K562 (cell line): ENCODE data around the gene MYO1A. TPM values are rescaled to one million over a fixed set of nuclear protein-coding genes. Genes with fewer than 3 reads are reported as not detected.
A peak's percentile ranks its signal among the peaks of the same experiment; 100 is the strongest.

ENCODE experiments used
- EGR1 ChIP-seq: fragments of 450-650 bp; conservative IDR thresholded peaks from 2 replicates; pipeline ENCODE4 v1.6.1; 2017; ENCODE audit warnings: mild to moderate bottlenecking
- HDAC2 ChIP-seq: fragments of 450-650 bp; IDR thresholded peaks from 2 replicates; pipeline ENCODE4 v1.6.1; 2016; ENCODE audit warnings: mild to moderate bottlenecking
- MCM2 ChIP-seq: fragments of 450-650 bp; IDR thresholded peaks from 2 replicates; pipeline ENCODE4 v1.6.1; 2017; ENCODE audit warnings: low read depth, mild to moderate bottlenecking
- MCM3 ChIP-seq: fragments of 450-650 bp; IDR thresholded peaks from 2 replicates; pipeline ENCODE4 v1.6.1; 2016
- NFE2 ChIP-seq: IDR thresholded peaks from 2 replicates; pipeline ENCODE4 v1.6.1; 2014; ENCODE audit warnings: antibody characterized with exemption, low read depth
- NFIC ChIP-seq: fragments of 450-650 bp; IDR thresholded peaks from 2 replicates; pipeline ENCODE4 v1.6.1; 2017; ENCODE audit warnings: mild to moderate bottlenecking, inconsistent platforms
- PHF20 ChIP-seq: fragments of 450-650 bp; IDR thresholded peaks from 2 replicates; pipeline ENCODE4 v1.6.1; 2018; ENCODE audit not compliant: partially characterized antibody
- RB1 ChIP-seq: fragments of 450-650 bp; IDR thresholded peaks from 2 replicates; pipeline ENCODE4 v1.6.1; 2017; ENCODE audit warnings: low read depth, mild to moderate bottlenecking
- SMARCC2 ChIP-seq: fragments of 450-650 bp; IDR thresholded peaks from 2 replicates; pipeline ENCODE4 v1.6.1; 2017; ENCODE audit warnings: antibody characterized with exemption, moderate library complexity, mild to moderate bottlenecking, low read depth
- STAT5B ChIP-seq: fragments of 250-450 bp; sonication (Bioruptor Pico); IDR thresholded peaks from 2 replicates; pipeline ENCODE4 v1.8.0; 2021; ENCODE audit warnings: mild to moderate bottlenecking, inconsistent platforms
- ZNF717 ChIP-seq: fragments of 250-450 bp; sonication (Bioruptor Pico); IDR thresholded peaks from 2 replicates; pipeline ENCODE4 v1.5.0; 2021
- polyA plus RNA-seq, 8 experiments: library from polyadenylated mRNA; depleted of rRNA in 4 of 8; stranded (reverse) in 5 of 8; unstranded in 3 of 8; fragments of >200 nt; fragmentation: Nextera tagmentation in 2 of 8; fragmentation: Illumina TruSeq in 1 of 8; extraction: Ambion mirVana in 2 of 8; extraction: Trizol in 1 of 8; gene quantifications; 2 replicates each; pipeline versions ENCODE4 v1.2.1 to v1.2.3, GENCODE V29; 2011 to 2014; ENCODE audit warnings: inconsistent platforms in 1 of 8, missing spikeins in 1 of 8
- total RNA-seq, 7 experiments: library from RNA; depleted of rRNA in 6 of 7; stranded (reverse); fragments of >200 nt in 6 of 7; fragmentation: Illumina TruSeq in 2 of 7; extraction: Trizol in 2 of 7; gene quantifications; 2 replicates each; pipeline versions ENCODE4 v1.2.1 to v1.2.3, GENCODE V29; 2011 to 2021; ENCODE audit warnings: low replicate concordance in 1 of 7
- TF ChIP-seq, protein P1 (sequence below), 2 experiments: fragments of 450-650 bp; IDR thresholded peaks; 2 replicates each; pipeline ENCODE4 v1.6.1; 2016; ENCODE audit warnings: mild to moderate bottlenecking in 2 of 2, borderline replicate concordance in 1 of 2, low read depth in 1 of 2, moderate library complexity in 1 of 2
- TF ChIP-seq, protein P2 (sequence below): fragments of 450-650 bp; IDR thresholded peaks from 2 replicates; pipeline ENCODE4 v1.6.1; 2016
- TF ChIP-seq, protein P3 (sequence below): sonication (generic); formaldehyde crosslinking; IDR thresholded peaks from 2 replicates; pipeline ENCODE4 v1.8.1; 2023; ENCODE audit warnings: mild to moderate bottlenecking, missing genetic modification reagents
- TF ChIP-seq, protein P4 (sequence below): sonication (generic); formaldehyde crosslinking; IDR thresholded peaks from 2 replicates; pipeline ENCODE4 v1.8.1; 2023; ENCODE audit warnings: mild to moderate bottlenecking, missing genetic modification reagents

Gene MYO1A
- total and polyA plus RNA-seq, 9 of the 15 experiments (the other 6 are each of a cell fraction or from before 2014, with no cell fraction given) = 0.03 to 0.29 (median 0.14) TPM; not detected in 2

DNA sequence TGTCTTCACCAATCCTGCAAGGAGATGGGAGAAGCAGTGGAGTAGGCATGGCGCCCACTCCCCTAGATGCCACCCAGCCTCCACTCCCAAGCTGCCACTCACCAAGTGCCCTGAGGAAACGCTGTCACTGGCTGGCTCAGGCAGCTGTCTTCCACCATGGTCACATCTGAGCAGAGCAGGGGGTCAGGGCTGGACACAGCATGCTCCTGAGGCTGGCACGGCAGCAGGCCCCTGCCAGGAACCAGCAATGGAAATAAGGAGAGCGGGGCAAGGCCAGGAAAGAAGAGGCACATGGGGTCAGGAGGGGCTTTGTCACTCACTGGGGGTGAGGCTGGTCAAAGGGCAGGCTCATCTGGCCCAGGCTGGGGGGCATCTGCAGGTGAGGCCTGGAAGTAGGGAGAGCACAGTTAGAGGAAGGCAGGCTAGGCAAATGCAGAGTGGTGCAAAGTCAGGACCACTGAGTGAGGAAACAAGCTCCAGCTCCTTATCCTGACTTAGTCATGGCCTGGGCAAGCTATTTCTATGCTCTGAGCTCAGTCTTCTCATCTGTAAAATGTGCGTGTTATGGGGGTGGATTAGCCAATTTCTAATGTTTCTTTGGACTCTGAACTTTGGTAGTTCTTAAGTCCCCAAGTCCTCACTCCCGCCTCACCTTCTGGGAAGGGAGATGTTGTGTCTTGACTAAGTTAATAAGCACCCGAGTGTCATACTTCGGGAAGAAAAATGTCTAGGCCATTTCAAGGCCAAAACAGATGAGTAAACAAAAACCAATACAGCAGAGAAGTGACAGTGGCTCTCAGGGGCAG, 47.0 kb upstream of the MYO1A start (continued):
- TF ChIP-seq, protein P1, sequence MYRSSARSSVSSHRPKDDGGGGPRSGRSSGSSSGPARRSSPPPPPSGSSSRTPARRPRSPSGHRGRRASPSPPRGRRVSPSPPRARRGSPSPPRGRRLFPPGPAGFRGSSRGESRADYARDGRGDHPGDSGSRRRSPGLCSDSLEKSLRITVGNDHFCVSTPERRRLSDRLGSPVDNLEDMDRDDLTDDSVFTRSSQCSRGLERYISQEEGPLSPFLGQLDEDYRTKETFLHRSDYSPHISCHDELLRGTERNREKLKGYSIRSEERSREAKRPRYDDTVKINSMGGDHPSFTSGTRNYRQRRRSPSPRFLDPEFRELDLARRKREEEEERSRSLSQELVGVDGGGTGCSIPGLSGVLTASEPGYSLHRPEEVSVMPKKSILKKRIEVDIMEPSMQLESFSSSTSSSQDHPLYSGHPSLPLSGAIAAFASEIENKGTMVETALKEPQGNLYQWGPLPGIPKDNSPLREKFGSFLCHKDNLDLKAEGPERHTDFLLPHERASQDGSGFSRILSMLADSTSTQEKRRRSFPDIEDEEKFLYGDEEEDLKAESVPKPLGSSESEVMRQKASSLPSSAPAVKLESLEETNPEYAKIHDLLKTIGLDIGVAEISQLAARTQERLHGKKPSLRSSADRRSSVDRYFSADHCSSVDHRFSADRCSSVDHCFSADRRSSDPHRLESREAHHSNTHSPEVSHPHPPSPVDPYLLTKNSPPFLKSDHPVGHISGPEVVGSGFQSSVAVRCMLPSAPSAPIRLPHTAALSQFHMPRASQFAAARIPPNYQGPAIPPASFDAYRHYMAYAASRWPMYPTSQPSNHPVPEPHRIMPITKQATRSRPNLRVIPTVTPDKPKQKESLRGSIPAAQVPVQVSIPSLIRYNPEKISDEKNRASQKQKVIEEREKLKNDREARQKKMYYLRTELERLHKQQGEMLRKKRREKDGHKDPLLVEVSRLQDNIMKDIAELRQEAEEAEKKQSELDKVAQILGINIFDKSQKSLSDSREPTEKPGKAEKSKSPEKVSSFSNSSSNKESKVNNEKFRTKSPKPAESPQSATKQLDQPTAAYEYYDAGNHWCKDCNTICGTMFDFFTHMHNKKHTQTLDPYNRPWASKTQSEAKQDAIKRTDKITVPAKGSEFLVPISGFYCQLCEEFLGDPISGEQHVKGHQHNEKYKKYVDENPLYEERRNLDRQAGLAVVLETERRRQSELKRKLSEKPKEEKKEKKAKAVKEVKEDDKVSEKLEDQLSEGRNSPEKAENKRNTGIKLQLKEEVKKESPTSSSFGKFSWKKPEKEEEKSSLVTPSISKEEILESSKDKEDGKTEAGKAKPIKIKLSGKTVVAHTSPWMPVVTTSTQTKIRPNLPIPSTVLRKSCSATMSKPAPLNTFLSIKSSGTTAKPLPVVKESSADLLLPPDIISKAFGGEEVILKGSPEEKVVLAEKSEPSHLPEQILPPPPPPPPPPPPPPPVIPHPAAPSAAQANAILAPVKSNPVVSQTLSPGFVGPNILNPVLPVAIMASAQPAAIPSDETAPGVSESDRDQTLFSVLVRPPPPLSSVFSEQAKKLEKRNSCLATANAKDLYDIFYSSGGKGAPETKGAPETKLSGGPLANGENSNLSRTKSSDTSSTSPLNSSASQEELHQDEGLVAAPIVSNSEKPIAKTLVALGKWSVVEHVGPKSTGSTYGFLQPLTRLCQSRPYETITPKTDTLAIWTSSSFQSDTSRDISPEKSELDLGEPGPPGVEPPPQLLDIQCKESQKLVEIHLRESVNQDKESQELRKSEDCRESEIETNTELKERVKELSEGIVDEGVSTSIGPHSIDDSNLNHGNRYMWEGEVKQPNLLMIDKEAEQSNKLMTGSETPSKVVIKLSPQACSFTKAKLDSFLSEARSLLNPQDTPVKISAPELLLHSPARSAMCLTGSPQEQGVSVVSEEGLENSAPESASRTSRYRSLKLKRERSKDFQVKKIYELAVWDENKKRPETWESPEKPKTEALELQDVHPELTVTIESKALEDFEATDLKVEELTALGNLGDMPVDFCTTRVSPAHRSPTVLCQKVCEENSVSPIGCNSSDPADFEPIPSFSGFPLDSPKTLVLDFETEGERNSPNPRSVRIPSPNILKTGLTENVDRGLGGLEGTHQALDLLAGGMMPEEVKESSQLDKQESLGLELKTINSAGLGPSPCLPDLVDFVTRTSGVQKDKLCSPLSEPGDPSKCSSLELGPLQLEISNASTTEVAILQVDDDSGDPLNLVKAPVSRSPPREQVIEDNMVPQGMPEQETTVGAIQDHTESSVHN (IDR thresholded peaks at IDR 0.05; ENCODE audit: borderline replicate concordance in 1 of 2, low read depth in 1 of 2) = no peak
- TF ChIP-seq STAT5B (CRISPR knock-in tag) (no peak), NFIC (no peak), NFE2 (0 out of 2 replicates have a peak, but pooled peaks have one; percentile 1), HDAC2 (peak; percentile 64; the same call in 1 of the 2 replicates), RB1 (no peak), MCM2 (no peak), ZNF717 (CRISPR knock-in tag) (no peak), EGR1 (no peak), MCM3 (no peak), PHF20 (no peak), SMARCC2 (0 out of 2 replicates have a peak, but pooled peaks have one; percentile 40)
- TF ChIP-seq, protein P2, sequence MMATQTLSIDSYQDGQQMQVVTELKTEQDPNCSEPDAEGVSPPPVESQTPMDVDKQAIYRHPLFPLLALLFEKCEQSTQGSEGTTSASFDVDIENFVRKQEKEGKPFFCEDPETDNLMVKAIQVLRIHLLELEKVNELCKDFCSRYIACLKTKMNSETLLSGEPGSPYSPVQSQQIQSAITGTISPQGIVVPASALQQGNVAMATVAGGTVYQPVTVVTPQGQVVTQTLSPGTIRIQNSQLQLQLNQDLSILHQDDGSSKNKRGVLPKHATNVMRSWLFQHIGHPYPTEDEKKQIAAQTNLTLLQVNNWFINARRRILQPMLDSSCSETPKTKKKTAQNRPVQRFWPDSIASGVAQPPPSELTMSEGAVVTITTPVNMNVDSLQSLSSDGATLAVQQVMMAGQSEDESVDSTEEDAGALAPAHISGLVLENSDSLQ = no peak
- TF ChIP-seq, protein P3, sequence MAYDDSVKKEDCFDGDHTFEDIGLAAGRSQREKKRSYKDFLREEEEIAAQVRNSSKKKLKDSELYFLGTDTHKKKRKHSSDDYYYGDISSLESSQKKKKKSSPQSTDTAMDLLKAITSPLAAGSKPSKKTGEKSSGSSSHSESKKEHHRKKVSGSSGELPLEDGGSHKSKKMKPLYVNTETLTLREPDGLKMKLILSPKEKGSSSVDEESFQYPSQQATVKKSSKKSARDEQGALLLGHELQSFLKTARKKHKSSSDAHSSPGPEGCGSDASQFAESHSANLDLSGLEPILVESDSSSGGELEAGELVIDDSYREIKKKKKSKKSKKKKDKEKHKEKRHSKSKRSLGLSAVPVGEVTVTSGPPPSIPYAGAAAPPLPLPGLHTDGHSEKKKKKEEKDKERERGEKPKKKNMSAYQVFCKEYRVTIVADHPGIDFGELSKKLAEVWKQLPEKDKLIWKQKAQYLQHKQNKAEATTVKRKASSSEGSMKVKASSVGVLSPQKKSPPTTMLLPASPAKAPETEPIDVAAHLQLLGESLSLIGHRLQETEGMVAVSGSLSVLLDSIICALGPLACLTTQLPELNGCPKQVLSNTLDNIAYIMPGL (CRISPR knock-in tag) = no peak
- TF ChIP-seq, protein P4, sequence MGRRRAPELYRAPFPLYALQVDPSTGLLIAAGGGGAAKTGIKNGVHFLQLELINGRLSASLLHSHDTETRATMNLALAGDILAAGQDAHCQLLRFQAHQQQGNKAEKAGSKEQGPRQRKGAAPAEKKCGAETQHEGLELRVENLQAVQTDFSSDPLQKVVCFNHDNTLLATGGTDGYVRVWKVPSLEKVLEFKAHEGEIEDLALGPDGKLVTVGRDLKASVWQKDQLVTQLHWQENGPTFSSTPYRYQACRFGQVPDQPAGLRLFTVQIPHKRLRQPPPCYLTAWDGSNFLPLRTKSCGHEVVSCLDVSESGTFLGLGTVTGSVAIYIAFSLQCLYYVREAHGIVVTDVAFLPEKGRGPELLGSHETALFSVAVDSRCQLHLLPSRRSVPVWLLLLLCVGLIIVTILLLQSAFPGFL (CRISPR knock-in tag) = no peak
